HCT116 (cell line): ENCODE results near the gene TMPRSS13. TPM values are rescaled to one million over a fixed set of nuclear protein-coding genes. Genes with fewer than 3 reads are reported as not detected.

Experiments used
- ATAC-seq: fragments of 200-7000 bp; cut with Tn5 transposase; 2 replicates; pipeline ENCODE4 v1.9.1; 2020; ENCODE audit warnings: mild to moderate bottlenecking, moderate library complexity
- BruUV-seq: library from RNA; stranded (reverse); fragments of 400-500 nt; replicated peaks from 2 replicates; lab custom pipeline; 2021; lab: Mats Ljungman, UMichigan
- CTCF ChIA-PET: fragments of 300-600 bp; sonication (Branson Sonifier 250); formaldehyde crosslinking; loops from one replicate; lab custom pipeline; 2021; ENCODE audit warnings: antibody characterized with exemption; lab: Charles Lee
- POLR2A ChIA-PET: fragments of 300-600, 350-600 bp; sonication (Branson Sonifier 250); formaldehyde crosslinking; loops from one replicate; lab custom pipeline; 2021; ENCODE audit warnings: antibody characterized with exemption; lab: Charles Lee
- RAD21 ChIA-PET, 2 experiments: fragments of 300-600 bp; sonication (Branson Sonifier 250); formaldehyde crosslinking; loops; one replicate each; lab custom pipeline; 2023; ENCODE audit warnings: low total read pairs in 2 of 2; ENCODE audit not compliant: uncharacterized antibody in 2 of 2, unreplicated experiment in 2 of 2, low non-redundant PET in 1 of 2; lab: Charles Lee
- DNase-seq: peaks from one replicate; pipeline ENCODE4 v3.0.0-alpha.2; 2010; ENCODE audit warnings: low read depth, low spot score
- H2AFZ ChIP-seq: fragments of 200-600 bp; shearing (Covaris generic), sonication (generic); 2 replicates; pipeline ENCODE4 v1.6.1; 2017; ENCODE audit warnings: low read depth, mixed run types, mixed read lengths, antibody characterized with exemption, low read length; ENCODE audit not compliant: poor library complexity, severe bottlenecking
- H3K27ac ChIP-seq: 2 replicates; pipeline ENCODE4 v1.5.1; 2012; ENCODE audit warnings: low read depth, low read length
- H3K27me3 ChIP-seq: fragments of 200-600 bp; sonication (generic); 2 replicates; pipeline ENCODE4 v1.6.1; 2016; ENCODE audit warnings: mixed run types, low read length, mixed read lengths; ENCODE audit not compliant: insufficient read depth
- H3K36me3 ChIP-seq, 2 experiments: fragments of 200-500 bp in 1 of 2; fragments of 200-600 bp in 1 of 2; sonication (Bioruptor generic) in 1 of 2; sonication (generic) in 1 of 2; 2 replicates each; pipeline versions ENCODE4 v1.5.1 to v1.6.1; 2014 to 2016; ENCODE audit warnings: low read length in 2 of 2, inconsistent platforms in 1 of 2, mixed read lengths in 1 of 2, mixed run types in 1 of 2; ENCODE audit not compliant: insufficient read depth in 2 of 2, control insufficient read depth in 1 of 2
- H3K4me1 ChIP-seq, 2 experiments: fragments of 200-600 bp in 1 of 2; sonication (generic) in 1 of 2; 2 replicates each; pipeline versions ENCODE4 v1.5.1 to v1.6.1; 2012 to 2017; ENCODE audit warnings: low read length in 2 of 2, inconsistent platforms in 1 of 2, mild to moderate bottlenecking in 1 of 2, mixed read lengths in 1 of 2, mixed run types in 1 of 2, moderate library complexity in 1 of 2; ENCODE audit not compliant: insufficient read depth in 2 of 2, control insufficient read depth in 1 of 2
- H3K4me2 ChIP-seq: fragments of 200-600 bp; sonication (generic); 2 replicates; pipeline ENCODE4 v1.6.1; 2017; ENCODE audit warnings: mixed run types, low read length, mixed read lengths
- H3K4me3 ChIP-seq, 2 experiments: fragments of 200-600 bp in 1 of 2; sonication (generic) in 1 of 2; replicated peaks in 1 of 2; 2 replicates each; pipeline ENCODE4 v1.5.1; 2011 to 2016; ENCODE audit warnings: low read length in 2 of 2, control low read depth in 1 of 2, low read depth in 1 of 2, mild to moderate bottlenecking in 1 of 2, mixed read lengths in 1 of 2, mixed run types in 1 of 2
- H3K79me2 ChIP-seq: fragments of 200-600 bp; sonication (generic); 2 replicates; pipeline ENCODE4 v1.6.1; 2017; ENCODE audit warnings: mild to moderate bottlenecking, mixed run types, low read length, moderate library complexity, mixed read lengths; ENCODE audit not compliant: insufficient read depth
- H3K9ac ChIP-seq: fragments of 200-600 bp; sonication (generic); 2 replicates; pipeline ENCODE4 v1.6.1; 2016; ENCODE audit warnings: low read length, mixed read lengths
- H3K9me2 ChIP-seq: fragments of 200-600 bp; sonication (generic), shearing (Covaris generic); 2 replicates; pipeline ENCODE4 v1.6.1; 2017; ENCODE audit warnings: mixed run types, mild to moderate bottlenecking, moderate library complexity; ENCODE audit not compliant: insufficient read depth
- H3K9me3 ChIP-seq, 2 experiments: fragments of 200-500 bp in 1 of 2; fragments of 200-600 bp in 1 of 2; sonication (Bioruptor generic) in 1 of 2; sonication (generic) in 1 of 2; 2 replicates each; pipeline ENCODE4 v1.6.1; 2014 to 2017; ENCODE audit warnings: low read length in 2 of 2, mixed read lengths in 2 of 2, inconsistent platforms in 1 of 2, low read depth in 1 of 2, mild to moderate bottlenecking in 1 of 2, mixed run types in 1 of 2, moderate library complexity in 1 of 2; ENCODE audit not compliant: control insufficient read depth in 1 of 2, insufficient read depth in 1 of 2
- H4K20me1 ChIP-seq: fragments of 200-600 bp; sonication (generic), shearing (Covaris generic); 2 replicates; pipeline ENCODE4 v1.6.1; 2017; ENCODE audit warnings: mixed run types, mild to moderate bottlenecking, moderate library complexity; ENCODE audit not compliant: insufficient read depth
- CBX3 ChIP-seq: IDR thresholded peaks from 2 replicates; pipeline ENCODE4 v1.6.1; 2012; ENCODE audit warnings: low read depth
- CTCF ChIP-seq, 3 experiments: fragments of 200-600 bp in 1 of 3; sonication (generic) in 1 of 3; IDR thresholded peaks in 2 of 3; conservative IDR thresholded peaks in 1 of 3; 2 replicates each; pipeline ENCODE4 v1.5.1; 2012 to 2017; ENCODE audit warnings: low read depth in 2 of 3, low read length in 2 of 3, antibody characterized with exemption in 1 of 3, borderline replicate concordance in 1 of 3, control low read depth in 1 of 3, mild to moderate bottlenecking in 1 of 3, mixed read lengths in 1 of 3, mixed run types in 1 of 3, moderate library complexity in 1 of 3; ENCODE audit not compliant: insufficient read depth in 1 of 3
- EGR1 ChIP-seq: IDR thresholded peaks from 2 replicates; pipeline ENCODE4 v1.6.1; 2012; ENCODE audit warnings: low read depth
- ELF1 ChIP-seq: IDR thresholded peaks from 2 replicates; pipeline ENCODE4 v1.6.1; 2012; ENCODE audit warnings: low read depth, borderline replicate concordance
- EZH2 ChIP-seq: fragments of 200-600 bp; sonication (generic); IDR thresholded peaks from 2 replicates; pipeline ENCODE4 v1.6.1; 2017; ENCODE audit warnings: antibody characterized with exemption, mixed run types
- FOSL1 ChIP-seq: IDR thresholded peaks from 2 replicates; pipeline ENCODE4 v1.6.1; 2012; ENCODE audit warnings: low read depth
- JUND ChIP-seq: IDR thresholded peaks from 2 replicates; pipeline ENCODE4 v1.6.1; 2012
- MAX ChIP-seq: IDR thresholded peaks from 2 replicates; pipeline ENCODE4 v1.6.1; 2012
- RAD21 ChIP-seq: IDR thresholded peaks from 2 replicates; pipeline ENCODE4 v1.6.1; 2012; ENCODE audit warnings: low read depth, mild to moderate bottlenecking
- YY1 ChIP-seq: IDR thresholded peaks from 2 replicates; pipeline ENCODE4 v1.6.1; 2011; ENCODE audit warnings: low read length, low read depth, moderate library complexity, mild to moderate bottlenecking; ENCODE audit not compliant: insufficient replicate concordance; ENCODE audit errors: extremely low read depth
- ZFX ChIP-seq: fragments of 450-650 bp; IDR thresholded peaks from 2 replicates; pipeline ENCODE4 v1.6.1; 2017
- intact Hi-C: fragments of 100-400 bp; cut with micrococcal nuclease; formaldehyde crosslinking; loops from 2 replicates; pipeline ENCODE4 v1.10.0; 2022
- total RNA-seq: library from RNA; stranded (reverse); gene quantifications from one replicate; pipeline ENCODE4 v1.2.1, GENCODE V29; 2021; ENCODE audit not compliant: unreplicated experiment
- TF ChIP-seq, protein P1 (sequence below): IDR thresholded peaks from 2 replicates; pipeline ENCODE4 v1.6.1; 2011; ENCODE audit warnings: mild to moderate bottlenecking, low read length, moderate library complexity; ENCODE audit not compliant: insufficient replicate concordance; ENCODE audit errors: extremely low read depth

The TMPRSS13 gene
- total RNA-seq, 1 experiment from 2014 or later, result 0.52 TPM

DNA sequence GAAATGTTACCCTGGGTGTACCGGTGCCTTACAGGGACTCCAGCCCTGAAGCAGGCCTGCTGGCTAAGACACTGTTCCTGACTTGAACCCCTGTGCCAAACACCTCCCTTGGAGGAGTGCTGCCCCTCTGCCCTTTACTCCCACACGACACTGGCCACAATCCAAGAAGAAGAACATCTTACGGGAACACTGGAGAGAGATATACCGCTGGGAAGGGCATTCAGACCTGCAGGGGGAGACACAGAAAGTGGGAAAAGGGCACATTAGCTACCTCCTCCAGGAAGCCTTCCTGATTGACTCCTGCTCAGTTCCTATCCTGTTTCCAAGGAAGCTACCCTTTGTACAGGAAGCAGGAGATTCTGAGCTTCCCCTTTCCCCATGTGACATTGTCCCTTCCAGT is 18.7 kb downstream of the TMPRSS13 start:
- Histone ChIP-seq H3K36me3 (no peaks in the 10 kb centered on the region), H3K27me3 (no peaks in the 10 kb centered on the region), H3K4me3 (no peak overlapping the region), H3K27ac (no peak overlapping the region), H3K4me1 (peaks cover 9 to 32% of the 10 kb centered on the region in 2 experiments), H4K20me1 (no peaks in the 10 kb centered on the region), H3K9me3 (no peaks in the 10 kb centered on the region), H3K4me2 (no peak overlapping the region), H3K9ac (no peak overlapping the region), H3K79me2 (no peaks in the 10 kb centered on the region), H2AFZ (no peak overlapping the region), H3K9me2 (no peaks in the 10 kb centered on the region)
- intact Hi-C loops, result no loop called here
- TF ChIP-seq CBX3, result 0 out of 2 replicates have a peak, but pooled peaks have one; percentile 19
- TF ChIP-seq CTCF (IDR thresholded peaks at IDR 0.05 in 2 of 3, conservative IDR thresholded peaks at IDR 0.05 in 1 of 3; ENCODE audit: borderline replicate concordance in 1 of 3, insufficient read depth in 1 of 3, low read depth in 2 of 3, low read length in 2 of 3), result peak in 2 of 3 experiments; percentile 16 to 17; a peak in 1 of 6 replicates
- TF ChIP-seq EZH2, result no peak
- TF ChIP-seq RAD21, result peak; percentile 48
- POLR2A ChIA-PET, result no interaction called here
- CTCF ChIA-PET, result no interaction called here
- no peak for ATAC-seq
- RAD21 ChIA-PET, result no interaction called here
- BruUV-seq, result no TSS peak
- no peak for DNase-seq

GRCh38 chr11:117909611-117910382 is 19.4 kb downstream of the TMPRSS13 start:
- ChIA-PET CTCF (no interaction called here), RAD21 (interaction anchor here in 1 of 2 experiments (1.2 kb wide), 1 partner anchor 37 kb away, joined by 3 read pairs; no protein-coding TSS in a partner anchor), POLR2A (no interaction called here)
- Histone ChIP-seq H3K36me3 (no peaks in the 10 kb centered on the region), H2AFZ (no peak overlapping the region), H3K79me2 (no peaks in the 10 kb centered on the region), H3K27ac (no peak overlapping the region), H3K9ac (no peak overlapping the region), H3K4me3 (no peak overlapping the region), H3K9me3 (no peaks in the 10 kb centered on the region), H3K9me2 (no peaks in the 10 kb centered on the region), H3K4me1 (peaks cover 9 to 32% of the 10 kb centered on the region in 2 experiments), H3K27me3 (no peaks in the 10 kb centered on the region), H3K4me2 (peak overlapping the region; percentile 13; the same call in 1 of the 2 replicates), H4K20me1 (no peaks in the 10 kb centered on the region)
- intact Hi-C loops, result no loop called here
- ATAC-seq (no peak), DNase-seq (no peak)
- no TSS peak for BruUV-seq
- TF ChIP-seq ZFX (no peak), MAX (no peak), CTCF (IDR thresholded peaks at IDR 0.05 in 2 of 3, conservative IDR thresholded peaks at IDR 0.05 in 1 of 3; ENCODE audit: borderline replicate concordance in 1 of 3, insufficient read depth in 1 of 3, low read depth in 2 of 3, low read length in 2 of 3) (no peak), YY1 (no peak), EGR1 (no peak), FOSL1 (no peak), JUND (no peak), ELF1 (no peak), RAD21 (no peak)
- TF ChIP-seq, protein P1, sequence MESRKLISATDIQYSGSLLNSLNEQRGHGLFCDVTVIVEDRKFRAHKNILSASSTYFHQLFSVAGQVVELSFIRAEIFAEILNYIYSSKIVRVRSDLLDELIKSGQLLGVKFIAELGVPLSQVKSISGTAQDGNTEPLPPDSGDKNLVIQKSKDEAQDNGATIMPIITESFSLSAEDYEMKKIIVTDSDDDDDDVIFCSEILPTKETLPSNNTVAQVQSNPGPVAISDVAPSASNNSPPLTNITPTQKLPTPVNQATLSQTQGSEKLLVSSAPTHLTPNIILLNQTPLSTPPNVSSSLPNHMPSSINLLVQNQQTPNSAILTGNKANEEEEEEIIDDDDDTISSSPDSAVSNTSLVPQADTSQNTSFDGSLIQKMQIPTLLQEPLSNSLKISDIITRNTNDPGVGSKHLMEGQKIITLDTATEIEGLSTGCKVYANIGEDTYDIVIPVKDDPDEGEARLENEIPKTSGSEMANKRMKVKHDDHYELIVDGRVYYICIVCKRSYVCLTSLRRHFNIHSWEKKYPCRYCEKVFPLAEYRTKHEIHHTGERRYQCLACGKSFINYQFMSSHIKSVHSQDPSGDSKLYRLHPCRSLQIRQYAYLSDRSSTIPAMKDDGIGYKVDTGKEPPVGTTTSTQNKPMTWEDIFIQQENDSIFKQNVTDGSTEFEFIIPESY, result no peak
